Thoracic aorta (tissue), 2 donors: ENCODE data around the gene TTYH3. TPM values are rescaled to one million over a fixed set of nuclear protein-coding genes. Genes with fewer than 3 reads are reported as not detected.
"Not testable (repeated sequence)": the region's sequence is repeated elsewhere in the genome, so short reads cannot be mapped to it uniquely, and the experiment has no call there.

Experiments
- ATAC-seq: fragments of 150-250 bp; one replicate; pipeline ENCODE4 v1.8.0; 2017; ENCODE audit warnings: low read depth; ENCODE audit not compliant: insufficient number of reproducible peaks, low FRiP score
- DNase-seq: peaks from one replicate; pipeline ENCODE4 v3.0.0-alpha.2; 2020; ENCODE audit warnings: low spot score
- H3K27ac ChIP-seq, 2 donors: fragments of 200-600 bp; sonication (generic); 1 replicate in 1 of 2; 2 replicates in 1 of 2; pipeline ENCODE4 v1.5.1; 2016; ENCODE audit warnings: mild to moderate bottlenecking in 2 of 2, moderate library complexity in 2 of 2
- H3K27me3 ChIP-seq: fragments of 200-600 bp; sonication (generic); replicated peaks from 2 replicates; pipeline ENCODE4 v1.6.0; 2016; ENCODE audit warnings: mild to moderate bottlenecking; ENCODE audit not compliant: insufficient read depth
- H3K36me3 ChIP-seq: fragments of 200-600 bp; sonication (generic); one replicate; pipeline ENCODE4 v1.5.1; 2016
- H3K4me1 ChIP-seq, 2 donors: fragments of 200-600 bp; sonication (generic); 1 replicate in 1 of 2; 2 replicates in 1 of 2; pipeline versions ENCODE4 v1.5.1 to v1.6.0; 2016; ENCODE audit warnings: low read depth in 2 of 2, mild to moderate bottlenecking in 1 of 2; ENCODE audit not compliant: control insufficient read depth in 1 of 2
- H3K4me3 ChIP-seq: fragments of 200-600 bp; sonication (generic); 2 replicates; pipeline ENCODE4 v1.5.1; 2016; ENCODE audit warnings: mild to moderate bottlenecking
- H3K9me3 ChIP-seq: fragments of 200-600 bp; sonication (generic); 2 replicates; pipeline ENCODE4 v1.5.1; 2016
- total RNA-seq, 2 donors: library from RNA; depleted of rRNA; stranded (reverse); fragments of >200 nt; gene quantifications; one replicate each; pipeline versions ENCODE4 v1.1.0 to v1.2.3, GENCODE V29; 2016
- TF ChIP-seq, protein P1 (sequence below): fragments of 200-600 bp; sonication (generic); IDR thresholded peaks from one replicate; pipeline ENCODE4 v1.5.1; 2019; ENCODE audit warnings: antibody characterized with exemption

The TTYH3 gene
- total RNA-seq, 2 donors from 2014 or later: 58.6 to 69.3 TPM

DNA sequence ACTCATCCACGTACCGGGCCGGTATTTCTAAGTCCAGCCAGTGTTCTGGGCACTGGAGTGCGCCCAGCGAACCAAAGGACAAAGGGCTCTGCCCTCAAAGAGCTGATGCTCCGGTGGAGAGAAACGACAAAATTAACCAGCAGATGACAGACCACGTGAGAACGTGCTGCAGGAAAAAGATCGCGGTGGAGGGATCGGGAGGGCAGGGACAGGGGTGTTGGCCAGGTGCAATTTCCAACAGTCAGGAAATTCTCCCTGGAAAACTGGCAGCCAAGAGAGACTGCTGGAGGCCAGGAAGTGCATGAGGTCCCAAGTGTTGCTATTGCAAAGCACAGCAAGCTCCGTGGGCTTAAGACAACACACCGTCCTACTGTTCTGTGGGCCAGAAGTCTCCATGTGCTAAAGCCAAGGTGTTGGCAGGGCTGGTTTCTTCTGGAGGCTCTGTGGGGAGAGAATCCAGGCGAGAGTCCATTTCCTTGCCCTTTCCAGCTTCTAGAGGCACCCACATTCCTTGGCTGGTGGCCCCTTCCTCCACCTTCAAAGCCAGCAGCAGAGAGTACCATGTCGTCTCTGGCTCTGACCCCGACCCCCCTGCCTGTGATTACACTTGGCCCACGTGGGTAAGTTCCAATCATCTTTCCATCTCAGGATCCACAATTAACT is 34.9 kb downstream of the TTYH3 start:
- Histone ChIP-seq H3K9me3 (no peaks in the 10 kb centered on the region), H3K4me3 (no peak overlapping the region), H3K27me3 (no peaks in the 10 kb centered on the region), H3K27ac (no peak overlapping the region), H3K4me1 (peaks cover 0 to 3% of the 10 kb centered on the region in 2 donors), H3K36me3 (peaks cover 11% of the 10 kb centered on the region)
- TF ChIP-seq, protein P1, sequence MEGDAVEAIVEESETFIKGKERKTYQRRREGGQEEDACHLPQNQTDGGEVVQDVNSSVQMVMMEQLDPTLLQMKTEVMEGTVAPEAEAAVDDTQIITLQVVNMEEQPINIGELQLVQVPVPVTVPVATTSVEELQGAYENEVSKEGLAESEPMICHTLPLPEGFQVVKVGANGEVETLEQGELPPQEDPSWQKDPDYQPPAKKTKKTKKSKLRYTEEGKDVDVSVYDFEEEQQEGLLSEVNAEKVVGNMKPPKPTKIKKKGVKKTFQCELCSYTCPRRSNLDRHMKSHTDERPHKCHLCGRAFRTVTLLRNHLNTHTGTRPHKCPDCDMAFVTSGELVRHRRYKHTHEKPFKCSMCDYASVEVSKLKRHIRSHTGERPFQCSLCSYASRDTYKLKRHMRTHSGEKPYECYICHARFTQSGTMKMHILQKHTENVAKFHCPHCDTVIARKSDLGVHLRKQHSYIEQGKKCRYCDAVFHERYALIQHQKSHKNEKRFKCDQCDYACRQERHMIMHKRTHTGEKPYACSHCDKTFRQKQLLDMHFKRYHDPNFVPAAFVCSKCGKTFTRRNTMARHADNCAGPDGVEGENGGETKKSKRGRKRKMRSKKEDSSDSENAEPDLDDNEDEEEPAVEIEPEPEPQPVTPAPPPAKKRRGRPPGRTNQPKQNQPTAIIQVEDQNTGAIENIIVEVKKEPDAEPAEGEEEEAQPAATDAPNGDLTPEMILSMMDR: no peak
- ATAC-seq (no peak), DNase-seq (no peak)

DNA sequence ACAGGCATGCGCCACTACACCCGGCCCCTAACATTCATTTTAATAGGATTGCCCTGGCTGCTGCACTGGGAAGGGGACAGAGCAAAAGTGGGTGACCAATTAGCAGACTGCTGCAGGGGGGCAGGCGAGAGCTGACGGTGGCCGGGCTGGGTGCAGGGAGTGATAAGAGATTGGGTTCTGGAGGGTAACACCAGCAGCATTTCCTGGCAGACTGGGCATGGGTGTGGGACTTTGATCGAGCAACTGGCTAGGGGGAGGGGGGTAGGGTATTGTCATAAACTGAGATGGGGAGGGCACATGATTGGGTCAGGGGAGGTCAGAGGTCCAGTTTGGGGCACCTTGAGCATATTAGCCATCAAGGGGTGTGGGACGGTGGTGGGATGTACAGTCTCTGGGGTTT is 36.1 kb downstream of the TTYH3 start:
- Histone ChIP-seq H3K27ac (no peak overlapping the region), H3K36me3 (no peaks in the 10 kb centered on the region), H3K9me3 (no peaks in the 10 kb centered on the region), H3K27me3 (no peaks in the 10 kb centered on the region), H3K4me3 (no peak overlapping the region), H3K4me1 (peaks cover 0 to 3% of the 10 kb centered on the region in 2 donors)
- DNase-seq (no peak), ATAC-seq (no peak)
- TF ChIP-seq, protein P1: no peak

DNA sequence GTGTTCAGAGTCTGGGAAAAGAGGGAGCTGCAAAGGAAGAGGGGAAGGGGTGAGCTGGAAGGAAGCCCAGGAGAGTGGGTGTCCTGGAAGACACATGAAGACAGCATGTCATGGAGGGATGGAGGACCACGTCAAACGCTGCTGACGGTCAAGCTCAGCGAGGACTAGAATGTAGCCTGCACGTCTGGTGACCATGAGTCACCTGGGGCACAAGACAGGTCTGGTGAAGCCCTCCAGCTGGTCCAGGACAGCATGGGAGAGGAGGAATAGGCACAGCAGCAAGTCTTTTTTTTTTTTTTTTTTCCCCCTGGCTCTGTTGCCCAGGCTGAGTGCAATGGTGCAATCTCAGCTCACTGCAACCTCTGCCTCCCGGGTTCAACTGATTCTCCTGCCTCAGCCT is 36.6 kb downstream of the TTYH3 start:
- Histone ChIP-seq H3K27me3 (no peaks in the 10 kb centered on the region), H3K4me1 (peaks cover 0 to 3% of the 10 kb centered on the region in 2 donors), H3K27ac (no peak overlapping the region), H3K36me3 (no peaks in the 10 kb centered on the region), H3K9me3 (no peaks in the 10 kb centered on the region), H3K4me3 (no peak overlapping the region)
- TF ChIP-seq, protein P1: no peak
- ATAC-seq (no peak), DNase-seq (no peak)

DNA sequence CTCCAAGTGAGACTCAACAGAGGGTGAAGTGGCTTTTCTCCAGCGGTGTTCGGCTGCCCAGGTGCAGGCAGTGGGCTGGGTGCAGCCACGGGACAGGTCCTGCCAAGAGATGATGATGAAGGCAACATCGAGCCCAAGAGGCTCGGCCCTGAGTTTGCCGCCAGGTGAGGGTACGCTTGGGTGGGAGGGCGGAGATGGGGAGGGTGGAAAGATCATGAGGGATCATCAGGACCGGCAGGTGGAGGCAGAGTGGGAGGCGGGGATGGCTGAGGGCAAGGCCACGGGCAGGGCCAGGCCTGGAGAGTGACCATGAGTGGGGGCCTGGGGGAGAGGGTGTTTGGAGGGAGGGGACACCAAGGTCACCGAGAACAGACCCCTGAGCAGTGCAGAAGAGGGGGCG is 38.4 kb downstream of the TTYH3 start:
- Histone ChIP-seq H3K9me3 (no peaks in the 10 kb centered on the region), H3K36me3 (no peaks in the 10 kb centered on the region), H3K4me3 (no peak overlapping the region), H3K27ac (no peak overlapping the region), H3K27me3 (no peaks in the 10 kb centered on the region), H3K4me1 (peaks cover 0 to 3% of the 10 kb centered on the region in 2 donors)
- TF ChIP-seq, protein P1: no peak
- ATAC-seq: no peak
- DNase-seq: no peak

DNA sequence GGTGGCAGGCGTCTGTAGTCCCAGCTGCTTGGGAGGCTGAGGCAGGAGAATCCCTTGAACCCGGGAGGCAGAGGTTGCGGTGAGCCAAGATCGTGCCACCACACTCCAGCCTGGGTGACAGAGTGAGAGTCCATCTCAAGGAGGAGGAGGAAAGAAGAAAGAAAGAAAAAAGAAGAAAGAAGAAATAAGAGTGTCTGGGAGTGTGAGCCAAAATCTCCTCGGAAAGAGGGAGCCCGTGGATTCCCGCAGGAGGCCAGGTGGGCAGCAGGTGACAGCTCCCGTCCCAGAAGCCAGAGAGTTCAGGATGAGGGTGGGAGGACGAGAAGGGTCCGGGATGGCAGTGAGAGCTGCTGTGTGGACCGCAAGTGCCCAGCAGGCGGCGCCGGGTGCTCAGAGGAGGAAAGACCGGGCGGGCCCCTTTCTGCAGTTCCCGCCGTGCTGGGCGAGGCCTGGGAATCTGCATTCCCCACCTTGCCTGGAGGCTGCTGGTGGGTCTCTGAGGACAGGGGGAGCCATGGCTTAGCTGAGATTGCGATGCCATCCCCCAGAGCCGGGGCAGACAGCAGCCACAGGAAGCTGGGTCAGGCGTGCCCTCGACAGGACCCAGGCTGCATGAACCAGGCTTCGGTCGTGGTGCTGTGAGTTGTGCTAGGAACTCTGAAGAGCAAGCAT is 39.1 kb downstream of the TTYH3 start:
- Histone ChIP-seq H3K4me1 (peaks cover 0 to 3% of the 10 kb centered on the region in 2 donors), H3K27ac (no peak overlapping the region), H3K36me3 (no peaks in the 10 kb centered on the region), H3K27me3 (no peaks in the 10 kb centered on the region), H3K9me3 (no peaks in the 10 kb centered on the region), H3K4me3 (no peak overlapping the region)
- DNase-seq (no peak), ATAC-seq (peak; percentile 40)
- TF ChIP-seq, protein P1: peak; percentile 82

DNA sequence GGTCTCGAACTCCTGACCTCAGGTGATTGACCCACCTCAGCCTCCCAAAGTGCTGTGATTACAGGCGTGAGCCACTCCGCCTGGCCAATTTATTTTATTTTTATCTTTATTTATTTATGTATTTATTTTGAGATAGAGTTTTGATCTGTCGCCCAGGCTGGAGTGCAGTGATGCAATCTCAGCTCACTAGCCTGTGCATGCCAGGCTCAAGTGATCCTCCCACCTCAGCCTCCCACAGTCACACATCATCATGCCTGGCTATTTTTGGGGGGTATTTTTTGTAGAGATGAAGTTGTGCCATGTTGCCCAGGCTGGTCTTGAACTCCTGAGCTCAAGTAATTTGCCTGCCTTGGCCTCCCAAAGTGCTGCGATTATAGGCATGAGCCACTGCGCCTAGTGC is 41.4 kb downstream of the TTYH3 start:
- not testable (repeated sequence) for H3K4me3 ChIP-seq

More for the DNA sequence above, 41.4 kb downstream of the TTYH3 start:
- H3K4me1 ChIP-seq, H3K27me3 ChIP-seq, H3K36me3 ChIP-seq, DNase-seq, ATAC-seq, H3K27ac ChIP-seq, H3K9me3 ChIP-seq: not testable (repeated sequence)
